ENCODE data around the gene FGFRL1.

FGFRL1 gene

GRCh38 chr4:1011022-1011665 lies at the start of gene FGFRL1:
TSS of gene FGFRL1 (plus strand) at chr4:1011626. CDS start at chr4:1012486, 860 bp downstream.
- DNase-seq: peak; percentile 91

- DNase-seq: no peak
Measured at GRCh38 chr4:962231-963208, 48.9 kb upstream of the FGFRL1 start.

GRCh38 chr4:963276-964225 lies 47.9 kb upstream of the FGFRL1 start:
- DNase-seq: no peak

- DNase-seq: no peak
Measured at GRCh38 chr4:964346-965025, 46.9 kb upstream of the FGFRL1 start.

- no peak for DNase-seq
Measured at GRCh38 chr4:965048-965765, 46.2 kb upstream of the FGFRL1 start.

GRCh38 chr4:965766-966134 lies 45.7 kb upstream of the FGFRL1 start:
- DNase-seq: no peak

GRCh38 chr4:966266-967112 lies 44.9 kb upstream of the FGFRL1 start:
- DNase-seq: no peak

GRCh38 chr4:967113-968104 lies 44.0 kb upstream of the FGFRL1 start:
- no peak for DNase-seq

GRCh38 chr4:968221-968620 lies 43.2 kb upstream of the FGFRL1 start:
- no peak for DNase-seq

GRCh38 chr4:968621-969394 lies 42.6 kb upstream of the FGFRL1 start:
- DNase-seq: no peak

GRCh38 chr4:970046-970745 lies 41.2 kb upstream of the FGFRL1 start:
- peak; percentile 45 for DNase-seq

- no peak for DNase-seq
Measured at GRCh38 chr4:970854-971520, 40.4 kb upstream of the FGFRL1 start.

- no peak for DNase-seq
Measured at GRCh38 chr4:971666-972500, 39.5 kb upstream of the FGFRL1 start.

GRCh38 chr4:972651-973424 lies 38.6 kb upstream of the FGFRL1 start:
- DNase-seq: peak; percentile 71

Data from activated T-cell treated with anti-CD3 and anti-CD28 coated beads, Interleukin-2, amount 50 U/mL, for 1 hour (primary cell).